K562 (cell line): ENCODE results near the gene CACNA2D2. TPM values are rescaled to one million over a fixed set of nuclear protein-coding genes. Genes with fewer than 3 reads are reported as not detected.

ENCODE experiments used
- ATF7 ChIP-seq: fragments of 450-650 bp; IDR thresholded peaks from 2 replicates; pipeline ENCODE4 v1.7.1; 2014; ENCODE audit warnings: mild to moderate bottlenecking, moderate library complexity
- MCM5 ChIP-seq: fragments of 450-650 bp; IDR thresholded peaks from 2 replicates; pipeline ENCODE4 v1.6.1; 2016; ENCODE audit warnings: low read depth
- polyA plus RNA-seq, 8 experiments: library from polyadenylated mRNA; depleted of rRNA in 4 of 8; stranded (reverse) in 5 of 8; unstranded in 3 of 8; fragments of >200 nt; fragmentation: Nextera tagmentation in 2 of 8; fragmentation: Illumina TruSeq in 1 of 8; extraction: Ambion mirVana in 2 of 8; extraction: Trizol in 1 of 8; gene quantifications; 2 replicates each; pipeline versions ENCODE4 v1.2.1 to v1.2.3, GENCODE V29; 2011 to 2014; ENCODE audit warnings: inconsistent platforms in 1 of 8, missing spikeins in 1 of 8
- total RNA-seq, 7 experiments: library from RNA; depleted of rRNA in 6 of 7; stranded (reverse); fragments of >200 nt in 6 of 7; fragmentation: Illumina TruSeq in 2 of 7; extraction: Trizol in 2 of 7; gene quantifications; 2 replicates each; pipeline versions ENCODE4 v1.2.1 to v1.2.3, GENCODE V29; 2011 to 2021; ENCODE audit warnings: low replicate concordance in 1 of 7
- TF ChIP-seq, protein P1 (sequence below), 2 experiments: IDR thresholded peaks in 1 of 2; conservative IDR thresholded peaks in 1 of 2; 2 replicates each; pipeline ENCODE4 v1.6.1; 2016; ENCODE audit warnings: low read depth in 2 of 2, mild to moderate bottlenecking in 1 of 2, missing compliant biosample characterization in 1 of 2, missing genetic modification characterization in 1 of 2, moderate library complexity in 1 of 2
- TF ChIP-seq, protein P2 (sequence below): sonication (generic); formaldehyde crosslinking; IDR thresholded peaks from 2 replicates; pipeline ENCODE4 v1.8.0; 2022; ENCODE audit warnings: mild to moderate bottlenecking, low read depth, missing genetic modification reagents
- TF ChIP-seq, protein P3 (sequence below): sonication (generic); formaldehyde crosslinking; IDR thresholded peaks from 2 replicates; pipeline ENCODE4 v1.8.1; 2023; ENCODE audit warnings: mild to moderate bottlenecking, missing genetic modification reagents
- TF ChIP-seq, protein P4 (sequence below): fragments of 450-650 bp; formaldehyde crosslinking; IDR thresholded peaks from 2 replicates; pipeline ENCODE4 v1.4.0; 2022; ENCODE audit warnings: missing genetic modification characterization

The CACNA2D2 gene
- total and polyA plus RNA-seq, 9 of the 15 experiments (the other 6 are each of a cell fraction or from before 2014, with no cell fraction given): 0.11 to 0.58 (median 0.36) TPM; not detected in 2

DNA sequence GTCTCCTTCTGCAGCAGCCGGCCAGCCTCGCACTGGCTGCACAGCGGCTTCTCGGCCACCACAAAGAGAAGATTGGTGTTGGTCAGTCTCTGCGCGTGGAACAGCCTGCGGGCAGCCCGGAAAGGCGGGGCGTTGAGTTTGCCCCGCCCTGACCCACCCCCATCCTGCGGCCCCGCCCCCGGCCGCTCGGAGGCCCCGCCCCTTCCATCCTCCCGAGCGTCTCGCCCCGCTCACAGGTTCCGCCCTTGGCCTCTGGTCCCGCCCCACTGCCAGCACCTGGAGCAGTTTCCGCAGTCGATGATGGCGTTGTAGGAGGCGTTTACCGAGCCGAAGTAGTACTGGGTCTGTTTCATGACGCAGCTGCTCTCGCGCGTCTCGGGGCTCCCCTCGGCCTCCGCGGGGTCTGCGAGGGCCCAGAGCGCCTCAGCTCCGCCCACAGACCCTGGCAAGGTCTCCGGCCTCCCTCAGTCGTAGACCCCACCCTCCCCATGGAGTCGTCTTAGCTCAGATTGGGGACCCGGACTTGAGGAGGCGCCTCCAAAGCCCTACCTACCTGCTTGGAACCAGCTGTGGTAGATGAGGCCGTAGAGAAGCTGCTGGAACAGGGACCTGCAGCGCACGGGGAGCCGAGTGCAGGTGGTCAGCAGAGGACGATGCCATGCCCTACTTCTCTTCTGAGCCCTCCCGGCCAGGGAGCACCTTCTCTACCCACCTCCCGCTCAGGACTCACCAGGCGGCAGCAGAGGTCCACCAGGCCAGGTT is 138.2 kb downstream of the CACNA2D2 start (continued):
- TF ChIP-seq, protein P1, sequence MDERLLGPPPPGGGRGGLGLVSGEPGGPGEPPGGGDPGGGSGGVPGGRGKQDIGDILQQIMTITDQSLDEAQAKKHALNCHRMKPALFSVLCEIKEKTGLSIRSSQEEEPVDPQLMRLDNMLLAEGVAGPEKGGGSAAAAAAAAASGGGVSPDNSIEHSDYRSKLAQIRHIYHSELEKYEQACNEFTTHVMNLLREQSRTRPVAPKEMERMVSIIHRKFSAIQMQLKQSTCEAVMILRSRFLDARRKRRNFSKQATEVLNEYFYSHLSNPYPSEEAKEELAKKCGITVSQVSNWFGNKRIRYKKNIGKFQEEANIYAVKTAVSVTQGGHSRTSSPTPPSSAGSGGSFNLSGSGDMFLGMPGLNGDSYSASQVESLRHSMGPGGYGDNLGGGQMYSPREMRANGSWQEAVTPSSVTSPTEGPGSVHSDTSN (CRISPR knock-in tag; IDR thresholded peaks at IDR 0.05; ENCODE audit: low read depth): no peak
- TF ChIP-seq, protein P1 (tag; conservative IDR thresholded peaks at IDR 0.05; ENCODE audit: low read depth): no peak
- TF ChIP-seq, protein P2, sequence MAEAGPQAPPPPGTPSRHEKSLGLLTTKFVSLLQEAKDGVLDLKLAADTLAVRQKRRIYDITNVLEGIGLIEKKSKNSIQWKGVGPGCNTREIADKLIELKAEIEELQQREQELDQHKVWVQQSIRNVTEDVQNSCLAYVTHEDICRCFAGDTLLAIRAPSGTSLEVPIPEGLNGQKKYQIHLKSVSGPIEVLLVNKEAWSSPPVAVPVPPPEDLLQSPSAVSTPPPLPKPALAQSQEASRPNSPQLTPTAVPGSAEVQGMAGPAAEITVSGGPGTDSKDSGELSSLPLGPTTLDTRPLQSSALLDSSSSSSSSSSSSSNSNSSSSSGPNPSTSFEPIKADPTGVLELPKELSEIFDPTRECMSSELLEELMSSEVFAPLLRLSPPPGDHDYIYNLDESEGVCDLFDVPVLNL: no peak
- TF ChIP-seq, protein P3, sequence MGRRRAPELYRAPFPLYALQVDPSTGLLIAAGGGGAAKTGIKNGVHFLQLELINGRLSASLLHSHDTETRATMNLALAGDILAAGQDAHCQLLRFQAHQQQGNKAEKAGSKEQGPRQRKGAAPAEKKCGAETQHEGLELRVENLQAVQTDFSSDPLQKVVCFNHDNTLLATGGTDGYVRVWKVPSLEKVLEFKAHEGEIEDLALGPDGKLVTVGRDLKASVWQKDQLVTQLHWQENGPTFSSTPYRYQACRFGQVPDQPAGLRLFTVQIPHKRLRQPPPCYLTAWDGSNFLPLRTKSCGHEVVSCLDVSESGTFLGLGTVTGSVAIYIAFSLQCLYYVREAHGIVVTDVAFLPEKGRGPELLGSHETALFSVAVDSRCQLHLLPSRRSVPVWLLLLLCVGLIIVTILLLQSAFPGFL (CRISPR knock-in tag): no peak
- TF ChIP-seq ATF7: no peak
- TF ChIP-seq, protein P4, sequence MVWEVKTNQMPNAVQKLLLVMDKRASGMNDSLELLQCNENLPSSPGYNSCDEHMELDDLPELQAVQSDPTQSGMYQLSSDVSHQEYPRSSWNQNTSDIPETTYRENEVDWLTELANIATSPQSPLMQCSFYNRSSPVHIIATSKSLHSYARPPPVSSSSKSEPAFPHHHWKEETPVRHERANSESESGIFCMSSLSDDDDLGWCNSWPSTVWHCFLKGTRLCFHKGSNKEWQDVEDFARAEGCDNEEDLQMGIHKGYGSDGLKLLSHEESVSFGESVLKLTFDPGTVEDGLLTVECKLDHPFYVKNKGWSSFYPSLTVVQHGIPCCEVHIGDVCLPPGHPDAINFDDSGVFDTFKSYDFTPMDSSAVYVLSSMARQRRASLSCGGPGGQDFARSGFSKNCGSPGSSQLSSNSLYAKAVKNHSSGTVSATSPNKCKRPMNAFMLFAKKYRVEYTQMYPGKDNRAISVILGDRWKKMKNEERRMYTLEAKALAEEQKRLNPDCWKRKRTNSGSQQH (CRISPR knock-in tag): no peak
- TF ChIP-seq MCM5: no peak
